Heart right ventricle (tissue), 16 donors: Measurements from ENCODE around the gene TMEM222. TPM values are rescaled to one million over a fixed set of nuclear protein-coding genes. Genes with fewer than 3 reads are reported as not detected.

ENCODE experiments used
- ATAC-seq, 8 donors: fragments of 200-7000 bp; cut with Tn5 transposase; one replicate each; pipeline ENCODE4 v1.9.1; 2020; ENCODE audit warnings: mild to moderate bottlenecking in 8 of 8, moderate library complexity in 8 of 8, moderate number of reproducible peaks in 1 of 8
- DNase-seq, 2 donors: peaks; one replicate each; pipeline ENCODE4 v3.0.0-alpha.2; 2020
- H3K27ac ChIP-seq, 10 donors: fragments of 200-600 bp; sonication (generic) in 2 of 10; one replicate each; pipeline versions ENCODE4 v1.5.0 to v1.8.0; 2020 to 2022; ENCODE audit warnings: mild to moderate bottlenecking in 3 of 10
- H3K27me3 ChIP-seq, 7 donors: fragments of 200-600 bp; one replicate each; pipeline ENCODE4 v1.8.0; 2021 to 2022; ENCODE audit warnings: mild to moderate bottlenecking in 2 of 7
- H3K36me3 ChIP-seq, 9 donors: fragments of 200-600 bp; sonication (generic) in 1 of 9; one replicate each; pipeline versions ENCODE4 v1.5.0 to v1.8.0; 2020 to 2022; ENCODE audit warnings: mild to moderate bottlenecking in 2 of 9
- H3K4me1 ChIP-seq, 9 donors: fragments of 200-600 bp; sonication (generic) in 1 of 9; one replicate each; pipeline versions ENCODE4 v1.5.0 to v1.8.0; 2020 to 2022; ENCODE audit warnings: mild to moderate bottlenecking in 4 of 9
- H3K4me3 ChIP-seq, 10 donors: fragments of 200-600 bp; sonication (generic) in 2 of 10; one replicate each; pipeline versions ENCODE4 v1.5.0 to v1.8.0; 2020 to 2022; ENCODE audit warnings: mild to moderate bottlenecking in 7 of 10, moderate library complexity in 2 of 10
- H3K9me3 ChIP-seq, 11 donors: fragments of 200-600 bp in 10 of 11; sonication (generic) in 2 of 11; one replicate each; pipeline versions ENCODE4 v1.5.0 to v1.8.0; 2013 to 2022; ENCODE audit warnings: mild to moderate bottlenecking in 2 of 11, control low read depth in 1 of 11, moderate library complexity in 1 of 11
- CTCF ChIP-seq, 9 donors: fragments of 200-600 bp; sonication (generic) in 2 of 9; IDR thresholded peaks; one replicate each; pipeline versions ENCODE4 v1.5.0 to v1.8.0; 2021 to 2022; ENCODE audit warnings: antibody characterized with exemption in 9 of 9, mild to moderate bottlenecking in 5 of 9, moderate library complexity in 1 of 9
- WGBS, 2 donors: extraction: QIAGEN DNeasy Blood & Tissue Kit; methylation state at CpG; one replicate each; pipeline ENCODE4 v1.1.7; 2013; ENCODE audit warnings: inconsistent platforms in 1 of 2; 5-methylcytosine and 5-hydroxymethylcytosine counted together
- intact Hi-C, 10 donors: fragments of 100-400 bp; cut with DNase I; formaldehyde crosslinking; loops; one replicate each; pipeline versions ENCODE4 v1.11.1 to v1.14.2; 2022
- polyA plus RNA-seq, 2 donors: library from polyadenylated mRNA; stranded (reverse); fragments of 200-250 nt; gene quantifications; one replicate each; pipeline ENCODE4 v1.2.3, GENCODE V29; 2013
- total RNA-seq, 10 donors: library from RNA; stranded (reverse); fragmentation: NEBNext Ultra II Directional in 3 of 10; extraction: Animal tissue kit (Norgen Biotek cat#: 25700) in 3 of 10; gene quantifications; one replicate each; pipeline versions ENCODE4 v1.2.1 to v1.2.4, GENCODE V29; 2021 to 2023
- donor health status: Arrhythmogenic right ventricular cardiomyopathy.
- donor health status: ischemic (EF 13 %, LVEDD 7.1; RV severe dilation, severe dysfunction).
- donor health status: healthy with polysubstance abuse.
- donor health status: DM: no; HTN: yes; CAD: no.
- donor health status: DM: no; HTN: no; CAD: no.
- donor health status: ischemic (EF 25% LVEDD 6.9; RV normal size, moderate dysfunction).
- donor health status: ischemic (EF 25% LVEDD 5.7; RV mildly dilated, moderate dysfunction).
- donor health status: healthy.
- donor health status: DM: yes; HTN: yes; CAD: no.
- donor health status: Ischemic cardiomyopathy.
- donor health status: ischemic (EF 35%, LVEDD 5.7; RV mildly dilated, moderate dysfunction).
- donor health status: nonischemic (EF 11% LVEDD 7.7; RV severe dilation, severe dysfunction).
- donor health status: DM: yes; HTN: yes; CAD: no.
- donor health status: PGD.
- donor health status: ischemic (EF 29% LVEDD 5.4; RV normal size, mild dysfunction).
- donor health status: nonischemic (EF 23%, LVEDD 6.1; RV moderate dilation, normal function).

Gene TMEM222
- total and polyA plus RNA-seq, 12 donors = 24.1 to 47.2 (median 26.9) TPM

GRCh38 chr1:27365372-27366112, 43.6 kb downstream of the TMEM222 start:
- 2 to 3% methylated on average over 40 of the region's 40 CpGs for WGBS, 2 donors

GRCh38 chr1:27366113-27366410, 44.1 kb downstream of the TMEM222 start:
- ATAC-seq (peak; percentile 66 to 83 (median 78)), DNase-seq (peak; percentile 92 to 94)
- Histone ChIP-seq H3K27ac (peak overlapping the region; percentile 97 to 100 (median 98)), H3K27me3 (no peaks in the 10 kb centered on the region), H3K4me3 (peak overlapping the region; percentile 45 to 90 (median 77)), H3K9me3 (no peaks in the 10 kb centered on the region), H3K36me3 (peaks cover 6 to 39% (median 31%) of the 10 kb centered on the region in 9 donors), H3K4me1 (peaks cover 25 to 61% (median 41%) of the 10 kb centered on the region in 9 donors)
- TF ChIP-seq CTCF (IDR thresholded peaks at IDR 0.05) = no peak
- intact Hi-C loops = loop anchor here in 4 of 10 donors (1.0 to 5.0 kb wide), 4 partner anchors 23 to 63 kb away; partner anchors contain the start of gene TMEM222 (in 2 of the 4)
- 0 to 1% methylated on average over 30 of the region's 30 CpGs for WGBS, 2 donors

More at GRCh38 chr1:27365372-27366112, 43.6 kb downstream of the TMEM222 start:
- Histone ChIP-seq H3K4me3 (peak overlapping the region; percentile 45 to 90 (median 77)), H3K36me3 (peaks cover 6 to 44% (median 35%) of the 10 kb centered on the region in 9 donors), H3K9me3 (no peaks in the 10 kb centered on the region), H3K4me1 (peaks cover 25 to 66% (median 43%) of the 10 kb centered on the region in 9 donors), H3K27me3 (no peaks in the 10 kb centered on the region), H3K27ac (peak overlapping the region; percentile 97 to 100 (median 98))
- intact Hi-C loops = loop anchor here in 4 of 10 donors (1.0 to 5.0 kb wide), 4 partner anchors 23 to 63 kb away; partner anchors contain the start of gene TMEM222 (in 2 of the 4)
- no peak for TF ChIP-seq CTCF (IDR thresholded peaks at IDR 0.05)
- DNase-seq = peak; percentile 90 to 92
- peak; percentile 75 to 90 (median 83) for ATAC-seq

- TF ChIP-seq CTCF (IDR thresholded peaks at IDR 0.05) = peak; percentile 6 to 56 (median 37)
- Histone ChIP-seq H3K9me3 (no peaks in the 10 kb centered on the region), H3K27ac (peak within 1 kb of the TSS; percentile 97 to 100 (median 98)), H3K4me3 (peak within 1 kb of the TSS; percentile 45 to 90 (median 77)), H3K4me1 (peaks cover 25 to 60% (median 41%) of the 10 kb centered on the region in 9 donors), H3K36me3 (peaks cover 5 to 34% (median 26%) of the 10 kb centered on the region in 9 donors), H3K27me3 (no peaks in the 10 kb centered on the region)
- DNase-seq (peak; percentile 89 to 90), ATAC-seq (peak; percentile 67 to 86 (median 82))
- 0 to 1% methylated on average over 59 to 67 of the region's 67 CpGs for WGBS, 2 donors
- intact Hi-C loops = loop anchor here in 4 of 10 donors (1.0 to 5.0 kb wide), 4 partner anchors 22 to 62 kb away; partner anchors contain the start of gene TMEM222 (in 2 of the 4)
These were observed 44.6 kb downstream of the TMEM222 start, which contains the start of gene MAP3K6 for GRCh38 chr1:27366411-27367159. Gene MAP3K6 (minus strand): TSS chr1:27366961. CDS start chr1:27366597, 364 bp downstream.

GRCh38 chr1:27367160-27367650, 45.2 kb downstream of the TMEM222 start:
- Histone ChIP-seq H3K9me3 (no peaks in the 10 kb centered on the region), H3K27me3 (no peaks in the 10 kb centered on the region), H3K27ac (peak overlapping the region; percentile 97 to 100 (median 98)), H3K4me1 (peaks cover 25 to 60% (median 41%) of the 10 kb centered on the region in 9 donors), H3K36me3 (peaks cover 5 to 28% (median 21%) of the 10 kb centered on the region in 9 donors), H3K4me3 (peak overlapping the region; percentile 45 to 90 (median 77))
- DNase-seq (no peak), ATAC-seq (no peak)
- whole genome bisulfite sequencing, 2 donors = 32 to 39% methylated on average over 8 of the region's 8 CpGs
- TF ChIP-seq CTCF (IDR thresholded peaks at IDR 0.05) = no peak
- intact Hi-C loops = loop anchor here in 4 of 10 donors (2.0 to 5.0 kb wide), 3 partner anchors 22 to 62 kb away; partner anchors contain the start of gene TMEM222 (in 2 of the 4)
